GM12878 (cell line): Measurements from ENCODE around the gene NCAM2. TPM values are rescaled to one million over a fixed set of nuclear protein-coding genes. Genes with fewer than 3 reads are reported as not detected.

Experiments
- ATAC-seq: fragments of 200-7000 bp; cut with Tn5 transposase; 3 replicates; pipeline ENCODE4 v1.9.1; 2020; ENCODE audit warnings: mild to moderate bottlenecking, moderate library complexity
- BruUV-seq: library from RNA; stranded (reverse); fragments of 400-500 nt; replicated peaks from 2 replicates; lab custom pipeline; 2021; lab: Mats Ljungman, UMichigan
- CTCF ChIA-PET: fragments of 300-600 bp; sonication (Branson Sonifier 250); formaldehyde crosslinking; extraction: SDS; loops from one replicate; lab custom pipeline; 2021; ENCODE audit warnings: inconsistent platforms; lab: Yijun Ruan, JAX
- POLR2A ChIA-PET: fragments of 350-600 bp; formaldehyde crosslinking; extraction: SDS; loops from one replicate; lab custom pipeline; 2021; ENCODE audit warnings: inconsistent platforms; lab: Charles Lee
- RAD21 ChIA-PET: fragments of 300-600 bp; sonication (Branson Sonifier 250); formaldehyde crosslinking; loops from one replicate; lab custom pipeline; 2023; ENCODE audit warnings: antibody characterized with exemption; ENCODE audit not compliant: unreplicated experiment; lab: Charles Lee
- SMC1A ChIA-PET: fragments of 300-600 bp; sonication (Branson Sonifier 250); formaldehyde crosslinking; loops from one replicate; lab custom pipeline; 2023; ENCODE audit not compliant: unreplicated experiment, uncharacterized antibody; lab: Charles Lee
- DNase-seq: peaks from one replicate; pipeline ENCODE4 v3.0.0-alpha.2; 2011; ENCODE audit warnings: low read depth, low spot score
- FAIRE-seq: peaks from 3 replicates; lab custom pipeline; 2011; peaks lifted over from hg19 to GRCh38; lab: Jason Lieb, UNC
- H2AFZ ChIP-seq: 2 replicates; pipeline ENCODE4 v1.6.0; 2011; ENCODE audit warnings: low read depth, low read length, control low read depth; ENCODE audit not compliant: control insufficient read depth
- H3K27ac ChIP-seq: 2 replicates; pipeline ENCODE4 v1.5.1; 2011; ENCODE audit warnings: control low read depth; ENCODE audit not compliant: control insufficient read depth, insufficient read depth
- H3K27me3 ChIP-seq, 2 experiments: replicated peaks in 1 of 2; 2 replicates each; pipeline versions ENCODE4 v1.6.0 to v1.6.1; 2011; ENCODE audit warnings: low read length in 1 of 2; ENCODE audit not compliant: control insufficient read depth in 2 of 2, insufficient read depth in 2 of 2
- H3K36me3 ChIP-seq, 2 experiments: 2 replicates each; pipeline ENCODE4 v1.5.1; 2011; ENCODE audit warnings: low read length in 1 of 2; ENCODE audit not compliant: control insufficient read depth in 2 of 2, insufficient read depth in 2 of 2
- H3K4me1 ChIP-seq: 2 replicates; pipeline ENCODE4 v1.6.1; 2011; ENCODE audit warnings: mild to moderate bottlenecking, low read length, moderate library complexity, mixed read lengths; ENCODE audit not compliant: control insufficient read depth, insufficient read depth
- H3K4me2 ChIP-seq: 2 replicates; pipeline ENCODE4 v1.6.0; 2011; ENCODE audit warnings: control low read depth; ENCODE audit not compliant: control insufficient read depth, insufficient read depth
- H3K4me3 ChIP-seq: fragments of 200-600 bp; sonication (generic); 2 replicates; pipeline ENCODE4 v1.5.1; 2016
- H3K79me2 ChIP-seq: 2 replicates; pipeline ENCODE4 v1.6.0; 2011; ENCODE audit warnings: low read length; ENCODE audit not compliant: control insufficient read depth, insufficient read depth
- H3K9ac ChIP-seq: 2 replicates; pipeline ENCODE4 v1.8.0; 2011; ENCODE audit warnings: low read length, control low read depth, mixed read lengths; ENCODE audit not compliant: control insufficient read depth, insufficient read depth
- H3K9me3 ChIP-seq: replicated peaks from 3 replicates; pipeline ENCODE4 v1.5.1; 2011; ENCODE audit warnings: mild to moderate bottlenecking, low read length; ENCODE audit not compliant: control insufficient read depth, insufficient read depth
- H4K20me1 ChIP-seq: 2 replicates; pipeline ENCODE4 v1.6.0; 2011; ENCODE audit not compliant: control insufficient read depth, insufficient read depth
- BCL11A ChIP-seq: IDR thresholded peaks from 2 replicates; pipeline ENCODE4 v1.6.1; 2011; ENCODE audit warnings: low read depth, low read length
- CBX3 ChIP-seq: fragments of 200-600 bp; sonication (generic); IDR thresholded peaks from 2 replicates; pipeline ENCODE4 v1.6.1; 2016; ENCODE audit warnings: low read depth, borderline replicate concordance
- DPF2 ChIP-seq: fragments of 450-650 bp; IDR thresholded peaks from 2 replicates; pipeline ENCODE4 v1.6.1; 2017; ENCODE audit warnings: mild to moderate bottlenecking
- FOXM1 ChIP-seq: IDR thresholded peaks from 2 replicates; pipeline ENCODE4 v1.6.1; 2012; ENCODE audit warnings: low read depth, mild to moderate bottlenecking, inconsistent platforms, low read length, moderate library complexity
- GABPA ChIP-seq: IDR thresholded peaks from 2 replicates; pipeline ENCODE4 v1.6.1; 2014; ENCODE audit warnings: antibody characterized with exemption, low read depth, mild to moderate bottlenecking, inconsistent platforms
- HDGF ChIP-seq: fragments of 450-650 bp; IDR thresholded peaks from 2 replicates; pipeline ENCODE4 v1.6.1; 2016; ENCODE audit warnings: antibody characterized with exemption
- MTA2 ChIP-seq: fragments of 450-650 bp; IDR thresholded peaks from 2 replicates; pipeline ENCODE4 v1.6.1; 2016; ENCODE audit warnings: low read depth, mild to moderate bottlenecking, moderate library complexity
- NFIC ChIP-seq: IDR thresholded peaks from 2 replicates; pipeline ENCODE4 v1.6.1; 2012; ENCODE audit warnings: low read depth, mild to moderate bottlenecking, inconsistent platforms, low read length, moderate library complexity
- PAX5 ChIP-seq: IDR thresholded peaks from 2 replicates; pipeline ENCODE4 v1.6.1; 2011; ENCODE audit warnings: low read depth, low read length, borderline replicate concordance
- RAD51 ChIP-seq: fragments of 450-650 bp; IDR thresholded peaks from 2 replicates; pipeline ENCODE4 v1.6.1; 2016; ENCODE audit warnings: moderate library complexity, mild to moderate bottlenecking, inconsistent platforms
- RCOR1 ChIP-seq: conservative IDR thresholded peaks from 2 replicates; pipeline ENCODE4 v1.6.1; 2012; ENCODE audit warnings: low read depth, low read length, improper control_type of control experiment
- SIX5 ChIP-seq: IDR thresholded peaks from 2 replicates; pipeline ENCODE4 v1.6.1; 2011; ENCODE audit warnings: mild to moderate bottlenecking, low read depth, low read length, moderate library complexity; ENCODE audit not compliant: severe bottlenecking
- SMARCA5 ChIP-seq: fragments of 450-650 bp; IDR thresholded peaks from 2 replicates; pipeline ENCODE4 v1.6.1; 2017; ENCODE audit warnings: mild to moderate bottlenecking
- SREBF2 ChIP-seq: IDR thresholded peaks from 2 replicates; pipeline ENCODE4 v1.6.1; 2012; ENCODE audit warnings: mild to moderate bottlenecking, low read length
- WGBS: methylation state at CpG from one replicate; pipeline ENCODE4 v1.1.6; 2016; ENCODE audit warnings: low lambda C conversion rate; ENCODE audit not compliant: insufficient replicate concordance, insufficient coverage; ENCODE audit errors: missing lambda C conversion rate; 5-methylcytosine and 5-hydroxymethylcytosine counted together
- in situ Hi-C: fragments of 300-500 bp; cut with MboI; formaldehyde crosslinking; loops from 9 replicates; pipeline ENCODE4 v1.14.3; 2018; ENCODE audit warnings: mixed read lengths
- intact Hi-C: fragments of 100-400 bp; cut with micrococcal nuclease; formaldehyde crosslinking; loops from one replicate; pipeline ENCODE4 v1.14.2; 2022; ENCODE audit not compliant: unreplicated experiment
- polyA plus RNA-seq, 11 experiments: library from polyadenylated mRNA; depleted of rRNA in 4 of 11; unstranded in 6 of 11; stranded (reverse) in 5 of 11; fragments of >200 nt; fragmentation: Nextera tagmentation in 4 of 11; fragmentation: Illumina TruSeq in 1 of 11; extraction: Ambion mirVana in 4 of 11; extraction: Trizol in 1 of 11; gene quantifications; 1 replicate in 1 of 11; 2 replicates in 10 of 11; pipeline versions ENCODE4 v1.2.1 to v1.2.3, GENCODE V29; 2011 to 2016; ENCODE audit warnings: inconsistent platforms in 2 of 11, missing spikeins in 2 of 11, low read depth in 1 of 11
- total RNA-seq, 4 experiments: library from RNA; depleted of rRNA in 3 of 4; stranded (reverse); fragments of >200 nt in 3 of 4; fragmentation: Illumina TruSeq in 1 of 4; extraction: Trizol in 1 of 4; gene quantifications; 2 replicates each; pipeline versions ENCODE4 v1.2.1 to v1.2.3, GENCODE V29; 2013 to 2021
- TF ChIP-seq, protein P1 (sequence below): IDR thresholded peaks from 2 replicates; pipeline ENCODE4 v1.6.1; 2012; ENCODE audit warnings: low read depth, low read length, improper control_type of control experiment
- TF ChIP-seq, protein P2 (sequence below), 3 experiments: IDR thresholded peaks in 2 of 3; conservative IDR thresholded peaks in 1 of 3; 2 replicates each; pipeline ENCODE4 v1.5.1; 2011; ENCODE audit warnings: low read depth in 3 of 3, low read length in 3 of 3, mild to moderate bottlenecking in 3 of 3, control low read depth in 2 of 3, moderate library complexity in 2 of 3, inconsistent platforms in 1 of 3, mixed read lengths in 1 of 3; ENCODE audit not compliant: control insufficient read depth in 2 of 3, insufficient read depth in 1 of 3; ENCODE audit errors: extremely low read depth in 1 of 3
- TF ChIP-seq, protein P3 (sequence below): IDR thresholded peaks from 2 replicates; pipeline ENCODE4 v1.6.1; 2012; ENCODE audit warnings: low read depth, low read length, improper control_type of control experiment
- TF ChIP-seq, protein P4 (sequence below): fragments of 450-650 bp; IDR thresholded peaks from 2 replicates; pipeline ENCODE4 v1.6.1; 2018; ENCODE audit warnings: mild to moderate bottlenecking, low read depth, moderate library complexity; ENCODE audit not compliant: partially characterized antibody
- TF ChIP-seq, protein P5 (sequence below): IDR thresholded peaks from 2 replicates; pipeline ENCODE4 v1.6.1; 2011; ENCODE audit warnings: low read depth, low read length, improper control_type of control experiment, borderline replicate concordance

NCAM2 gene
- total and polyA plus RNA-seq, 10 of the 15 experiments (the other 5 are each of a cell fraction or from before 2014, with no cell fraction given), result 0.23 to 0.27 TPM; not detected in 8

- Histone ChIP-seq H3K9me3 (no peaks in the 10 kb centered on the region), H3K27me3 (no peaks in the 10 kb centered on the region), H3K36me3 (no peaks in the 10 kb centered on the region), H4K20me1 (no peaks in the 10 kb centered on the region), H3K27ac (no peak overlapping the region), H3K9ac (no peak overlapping the region), H3K4me1 (no peaks in the 10 kb centered on the region), H3K79me2 (no peaks in the 10 kb centered on the region)
- RAD21 ChIA-PET, result no interaction called here
- no TSS peak for BruUV-seq
- in situ Hi-C loops (no loop called here), intact Hi-C loops (no loop called here)
- SMC1A ChIA-PET, result no interaction called here
- CTCF ChIA-PET, result interaction anchor here (0.6 to 0.9 kb wide), 2 partner anchors 79 to 1633 kb away, joined by 3 read pairs; no protein-coding TSS in a partner anchor
- POLR2A ChIA-PET, result no interaction called here
- no peak for DNase-seq
- no peak for FAIRE-seq
- no peak for TF ChIP-seq SREBF2
- no peak for TF ChIP-seq CBX3
- TF ChIP-seq, protein P1, sequence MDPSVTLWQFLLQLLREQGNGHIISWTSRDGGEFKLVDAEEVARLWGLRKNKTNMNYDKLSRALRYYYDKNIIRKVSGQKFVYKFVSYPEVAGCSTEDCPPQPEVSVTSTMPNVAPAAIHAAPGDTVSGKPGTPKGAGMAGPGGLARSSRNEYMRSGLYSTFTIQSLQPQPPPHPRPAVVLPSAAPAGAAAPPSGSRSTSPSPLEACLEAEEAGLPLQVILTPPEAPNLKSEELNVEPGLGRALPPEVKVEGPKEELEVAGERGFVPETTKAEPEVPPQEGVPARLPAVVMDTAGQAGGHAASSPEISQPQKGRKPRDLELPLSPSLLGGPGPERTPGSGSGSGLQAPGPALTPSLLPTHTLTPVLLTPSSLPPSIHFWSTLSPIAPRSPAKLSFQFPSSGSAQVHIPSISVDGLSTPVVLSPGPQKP, result no peak
- no peak for TF ChIP-seq SMARCA5
- TF ChIP-seq BCL11A, result no peak
- TF ChIP-seq HDGF, result no peak
- no peak for TF ChIP-seq PAX5
- no peak for TF ChIP-seq GABPA
- TF ChIP-seq, protein P2, sequence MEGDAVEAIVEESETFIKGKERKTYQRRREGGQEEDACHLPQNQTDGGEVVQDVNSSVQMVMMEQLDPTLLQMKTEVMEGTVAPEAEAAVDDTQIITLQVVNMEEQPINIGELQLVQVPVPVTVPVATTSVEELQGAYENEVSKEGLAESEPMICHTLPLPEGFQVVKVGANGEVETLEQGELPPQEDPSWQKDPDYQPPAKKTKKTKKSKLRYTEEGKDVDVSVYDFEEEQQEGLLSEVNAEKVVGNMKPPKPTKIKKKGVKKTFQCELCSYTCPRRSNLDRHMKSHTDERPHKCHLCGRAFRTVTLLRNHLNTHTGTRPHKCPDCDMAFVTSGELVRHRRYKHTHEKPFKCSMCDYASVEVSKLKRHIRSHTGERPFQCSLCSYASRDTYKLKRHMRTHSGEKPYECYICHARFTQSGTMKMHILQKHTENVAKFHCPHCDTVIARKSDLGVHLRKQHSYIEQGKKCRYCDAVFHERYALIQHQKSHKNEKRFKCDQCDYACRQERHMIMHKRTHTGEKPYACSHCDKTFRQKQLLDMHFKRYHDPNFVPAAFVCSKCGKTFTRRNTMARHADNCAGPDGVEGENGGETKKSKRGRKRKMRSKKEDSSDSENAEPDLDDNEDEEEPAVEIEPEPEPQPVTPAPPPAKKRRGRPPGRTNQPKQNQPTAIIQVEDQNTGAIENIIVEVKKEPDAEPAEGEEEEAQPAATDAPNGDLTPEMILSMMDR (IDR thresholded peaks at IDR 0.05 in 2 of 3, conservative IDR thresholded peaks at IDR 0.05 in 1 of 3; ENCODE audit: control insufficient read depth in 2 of 3, extremely low read depth in 1 of 3, insufficient read depth in 1 of 3, low read depth in 3 of 3, low read length in 3 of 3), result no peak
- no peak for TF ChIP-seq NFIC
- TF ChIP-seq DPF2, result no peak
- TF ChIP-seq MTA2, result no peak
- TF ChIP-seq, protein P3, sequence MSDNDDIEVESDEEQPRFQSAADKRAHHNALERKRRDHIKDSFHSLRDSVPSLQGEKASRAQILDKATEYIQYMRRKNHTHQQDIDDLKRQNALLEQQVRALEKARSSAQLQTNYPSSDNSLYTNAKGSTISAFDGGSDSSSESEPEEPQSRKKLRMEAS, result no peak
- TF ChIP-seq, protein P4, sequence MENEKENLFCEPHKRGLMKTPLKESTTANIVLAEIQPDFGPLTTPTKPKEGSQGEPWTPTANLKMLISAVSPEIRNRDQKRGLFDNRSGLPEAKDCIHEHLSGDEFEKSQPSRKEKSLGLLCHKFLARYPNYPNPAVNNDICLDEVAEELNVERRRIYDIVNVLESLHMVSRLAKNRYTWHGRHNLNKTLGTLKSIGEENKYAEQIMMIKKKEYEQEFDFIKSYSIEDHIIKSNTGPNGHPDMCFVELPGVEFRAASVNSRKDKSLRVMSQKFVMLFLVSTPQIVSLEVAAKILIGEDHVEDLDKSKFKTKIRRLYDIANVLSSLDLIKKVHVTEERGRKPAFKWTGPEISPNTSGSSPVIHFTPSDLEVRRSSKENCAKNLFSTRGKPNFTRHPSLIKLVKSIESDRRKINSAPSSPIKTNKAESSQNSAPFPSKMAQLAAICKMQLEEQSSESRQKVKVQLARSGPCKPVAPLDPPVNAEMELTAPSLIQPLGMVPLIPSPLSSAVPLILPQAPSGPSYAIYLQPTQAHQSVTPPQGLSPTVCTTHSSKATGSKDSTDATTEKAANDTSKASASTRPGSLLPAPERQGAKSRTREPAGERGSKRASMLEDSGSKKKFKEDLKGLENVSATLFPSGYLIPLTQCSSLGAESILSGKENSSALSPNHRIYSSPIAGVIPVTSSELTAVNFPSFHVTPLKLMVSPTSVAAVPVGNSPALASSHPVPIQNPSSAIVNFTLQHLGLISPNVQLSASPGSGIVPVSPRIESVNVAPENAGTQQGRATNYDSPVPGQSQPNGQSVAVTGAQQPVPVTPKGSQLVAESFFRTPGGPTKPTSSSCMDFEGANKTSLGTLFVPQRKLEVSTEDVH, result no peak
- TF ChIP-seq RAD51, result no peak
- TF ChIP-seq SIX5, result no peak
- TF ChIP-seq RCOR1, result no peak
- TF ChIP-seq FOXM1, result no peak
- TF ChIP-seq, protein P5, sequence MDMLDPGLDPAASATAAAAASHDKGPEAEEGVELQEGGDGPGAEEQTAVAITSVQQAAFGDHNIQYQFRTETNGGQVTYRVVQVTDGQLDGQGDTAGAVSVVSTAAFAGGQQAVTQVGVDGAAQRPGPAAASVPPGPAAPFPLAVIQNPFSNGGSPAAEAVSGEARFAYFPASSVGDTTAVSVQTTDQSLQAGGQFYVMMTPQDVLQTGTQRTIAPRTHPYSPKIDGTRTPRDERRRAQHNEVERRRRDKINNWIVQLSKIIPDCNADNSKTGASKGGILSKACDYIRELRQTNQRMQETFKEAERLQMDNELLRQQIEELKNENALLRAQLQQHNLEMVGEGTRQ, result no peak
- TF ChIP-seq, all 136 proteins: peak for 0
- 34% methylated on average over 10 of the region's 12 CpGs for WGBS
- ATAC-seq, result no peak
- Histone ChIP-seq H3K4me2 (no peak overlapping the region), H3K4me3 (no peak overlapping the region), H2AFZ (no peak overlapping the region)
Measured at GRCh38 chr21:21158376-21158918, 160.2 kb downstream of the NCAM2 start.
